Measurements from ENCODE around the gene EGF.
"Not testable (repeated sequence)": the region's sequence is repeated elsewhere in the genome, so short reads cannot be mapped to it uniquely, and the experiment has no call there.

Gene EGF

DNA sequence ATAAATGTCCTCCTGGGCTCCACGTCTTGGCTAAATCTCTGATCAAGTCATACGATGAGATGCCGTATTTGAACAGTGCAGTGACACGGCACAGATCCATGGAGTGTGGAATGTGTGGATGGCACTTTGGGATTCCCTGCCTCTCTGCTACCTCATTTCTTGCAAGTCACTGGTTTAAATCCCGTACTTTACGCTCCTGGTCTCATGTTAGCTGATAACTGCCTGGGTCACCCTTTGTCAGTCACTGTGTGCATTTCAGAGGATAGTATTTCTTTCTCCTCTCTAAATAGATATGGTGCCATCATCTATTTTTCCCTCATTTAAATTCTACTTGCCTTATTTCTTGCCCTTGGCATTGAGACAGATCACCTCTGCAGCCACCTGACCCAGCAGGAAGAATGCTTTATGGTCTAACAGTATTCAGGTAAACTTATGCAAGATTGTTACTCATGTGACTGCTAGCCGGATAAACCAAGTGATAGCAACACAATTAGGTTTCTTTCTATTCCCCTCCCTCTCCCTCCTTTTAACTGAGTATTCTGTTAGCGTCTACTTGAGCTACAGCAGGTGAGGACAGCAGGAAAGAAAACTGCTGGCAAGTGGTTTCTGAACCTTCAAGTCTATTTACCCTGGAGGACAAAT is 2.8 kb downstream of the EGF start:
- DNase-seq, result no peak

DNA sequence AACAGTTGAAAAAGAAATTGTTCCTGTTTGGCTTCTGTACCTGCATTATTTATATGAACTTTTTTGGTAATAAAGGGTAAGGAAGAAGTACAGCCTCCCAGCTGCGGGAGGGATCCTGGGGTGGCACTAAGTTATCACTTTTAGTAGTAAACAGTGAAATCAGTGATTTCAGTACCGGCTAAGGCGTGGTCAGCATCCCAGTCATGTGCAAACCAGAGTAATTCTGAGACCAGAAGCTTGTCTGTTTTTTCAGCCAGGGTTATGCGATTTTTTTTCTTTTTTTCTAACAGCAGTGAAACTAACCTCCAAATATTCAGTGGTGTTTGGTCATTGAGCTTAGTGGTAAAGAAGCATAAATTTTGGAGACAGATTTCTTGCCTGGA is 3.3 kb downstream of the EGF start:
- DNase-seq, result no peak

DNA sequence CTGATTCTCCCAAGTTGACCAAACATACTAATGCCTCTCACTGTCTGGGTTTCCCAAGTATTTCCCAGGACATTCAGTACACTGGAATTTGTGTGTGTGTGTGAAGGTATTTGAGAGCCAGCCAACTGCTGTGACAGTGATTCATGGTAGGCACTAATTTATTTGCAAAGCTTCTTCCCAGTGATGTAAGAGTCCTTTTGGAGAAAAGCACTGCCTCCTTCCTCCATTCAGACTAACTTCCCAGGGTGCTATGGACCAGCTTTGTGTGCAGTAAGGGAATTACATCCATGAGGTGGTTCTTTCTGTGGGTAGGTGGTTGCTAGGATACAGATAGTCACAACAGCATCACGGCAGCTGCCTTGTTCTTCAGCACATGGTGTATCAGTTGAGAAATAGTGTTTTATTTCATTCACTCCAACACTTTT is 8.7 kb downstream of the EGF start:
- DNase-seq, result no peak

DNA sequence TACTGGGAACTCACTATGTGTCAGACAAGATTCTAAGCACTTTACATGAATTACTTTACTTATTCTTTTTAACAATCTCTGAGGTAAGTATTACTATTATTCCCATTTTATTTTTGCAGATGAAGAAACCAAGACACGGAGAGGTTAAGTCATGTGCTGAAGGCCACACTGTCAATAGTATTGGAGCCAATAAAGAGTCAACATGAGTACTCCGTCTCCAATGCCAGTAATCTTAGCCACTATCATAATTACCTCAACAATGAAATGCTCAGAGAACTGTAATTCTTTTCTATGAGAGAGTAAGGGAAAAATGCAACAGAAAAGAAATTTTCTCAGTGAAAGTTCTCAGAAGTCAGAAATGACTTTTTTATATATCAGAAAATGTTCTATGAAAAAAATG is 12.7 kb downstream of the EGF start:
- no peak for DNase-seq

DNA sequence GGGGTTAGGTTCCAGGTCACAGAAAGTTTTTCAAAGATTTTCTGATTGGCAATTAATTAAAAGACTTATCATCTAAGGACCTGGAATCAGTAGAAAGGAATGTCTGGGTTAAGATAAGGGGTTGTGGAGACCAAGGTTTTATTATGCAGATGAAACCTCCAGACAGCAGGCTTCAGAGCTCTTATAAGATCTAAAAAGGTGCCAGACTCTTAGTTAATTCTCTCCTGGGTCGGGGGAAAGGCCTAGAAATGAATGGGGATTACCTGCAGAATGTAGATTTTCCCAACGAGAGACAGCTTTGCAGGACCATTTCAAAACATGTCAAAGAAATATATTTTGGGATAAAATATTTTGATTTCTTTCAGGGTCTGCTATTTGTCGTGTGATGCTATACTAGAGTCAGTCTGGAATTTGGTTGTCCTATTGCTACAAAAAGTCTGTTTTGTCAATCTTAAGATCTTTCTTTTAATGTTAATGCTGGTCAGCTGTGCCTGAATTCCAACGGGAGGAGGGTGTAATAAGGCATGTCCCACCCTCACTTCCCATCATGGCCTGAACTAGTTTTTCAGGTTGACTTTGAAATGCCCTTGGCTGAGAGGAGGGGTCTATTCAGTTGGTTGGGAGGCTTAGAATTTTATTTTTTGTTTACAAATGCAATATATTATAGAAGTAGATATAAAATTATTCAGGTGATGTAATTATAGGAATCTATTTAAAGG is 15.8 kb downstream of the EGF start:
- no peak for DNase-seq

DNA sequence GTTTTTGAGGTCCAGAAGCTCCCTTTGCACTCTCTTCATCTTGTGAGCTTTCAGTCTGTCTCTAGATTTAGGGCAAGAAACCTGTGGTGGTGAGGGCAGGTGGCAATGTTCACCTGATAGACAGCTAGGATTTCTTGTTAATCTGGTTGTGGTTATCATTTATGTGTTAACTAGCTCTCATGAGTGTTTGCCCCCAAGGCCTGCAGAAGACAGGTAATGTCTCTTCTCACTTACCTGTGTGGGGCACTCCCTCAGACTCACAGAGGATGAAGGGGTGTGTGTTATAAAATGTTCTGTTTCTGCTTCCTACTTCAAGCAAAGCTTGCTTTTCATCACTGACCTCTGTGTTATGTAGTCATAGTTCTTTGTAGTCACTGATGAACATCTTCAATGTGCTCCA is 17.8 kb downstream of the EGF start:
- DNase-seq, result no peak

DNA sequence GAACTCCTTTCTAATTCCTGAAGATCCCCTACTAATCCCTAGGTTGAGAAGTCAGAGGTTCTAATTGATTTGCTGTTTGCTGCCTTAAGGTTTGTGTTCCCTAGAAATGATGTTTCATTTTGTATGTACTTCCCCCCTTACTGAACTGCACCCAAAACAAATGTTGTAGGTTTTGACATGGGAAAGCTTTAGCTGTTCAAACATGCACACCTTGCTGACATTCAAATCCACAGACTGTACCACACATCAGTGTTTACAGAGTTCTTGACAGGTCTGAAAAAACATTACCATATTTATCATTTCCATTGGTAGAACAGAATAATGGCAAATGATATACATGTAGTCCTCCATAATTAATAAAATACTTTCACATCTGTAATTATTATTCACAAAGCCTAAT is 18.2 kb downstream of the EGF start:
- DNase-seq, result no peak

DNA sequence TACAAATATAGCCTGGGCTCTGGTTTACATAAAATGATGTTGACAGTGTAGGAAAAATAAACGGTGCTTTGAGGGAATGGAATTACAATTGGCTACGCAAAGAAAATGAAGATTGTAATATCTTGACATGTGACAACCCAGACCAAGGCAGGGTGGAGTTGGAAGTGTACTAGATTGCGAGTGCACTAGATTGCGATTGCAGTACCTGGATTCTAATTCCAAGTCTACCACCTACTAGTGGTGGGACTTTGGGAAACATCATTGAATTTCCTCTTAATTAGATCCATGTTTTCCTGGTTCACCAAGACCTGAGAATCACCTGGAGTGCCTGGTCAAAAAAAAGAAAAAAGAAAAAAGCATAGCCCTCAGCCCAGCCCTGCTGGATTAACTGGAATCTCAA is 18.6 kb downstream of the EGF start:
- DNase-seq, result no peak

DNA sequence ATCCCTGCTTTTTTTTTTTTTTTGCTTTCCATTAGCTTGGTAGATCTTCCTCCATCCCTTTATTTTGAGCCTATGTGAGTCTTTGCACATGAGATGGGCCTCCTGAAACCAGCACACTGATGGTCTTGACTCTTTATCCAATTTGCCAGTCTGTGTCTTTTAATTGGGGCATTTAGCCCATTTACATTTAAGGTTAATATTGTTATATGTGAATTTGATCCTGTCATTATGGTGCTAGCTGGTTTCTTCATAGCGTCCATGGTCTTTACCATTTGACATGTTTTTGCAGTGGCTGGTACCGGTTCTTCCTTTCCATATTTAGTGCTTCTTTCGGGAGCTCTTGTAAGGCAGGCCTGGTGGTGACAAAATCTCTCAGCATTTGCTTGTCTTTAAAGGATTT is 24.7 kb downstream of the EGF start:
- not testable (repeated sequence) for DNase-seq

DNA sequence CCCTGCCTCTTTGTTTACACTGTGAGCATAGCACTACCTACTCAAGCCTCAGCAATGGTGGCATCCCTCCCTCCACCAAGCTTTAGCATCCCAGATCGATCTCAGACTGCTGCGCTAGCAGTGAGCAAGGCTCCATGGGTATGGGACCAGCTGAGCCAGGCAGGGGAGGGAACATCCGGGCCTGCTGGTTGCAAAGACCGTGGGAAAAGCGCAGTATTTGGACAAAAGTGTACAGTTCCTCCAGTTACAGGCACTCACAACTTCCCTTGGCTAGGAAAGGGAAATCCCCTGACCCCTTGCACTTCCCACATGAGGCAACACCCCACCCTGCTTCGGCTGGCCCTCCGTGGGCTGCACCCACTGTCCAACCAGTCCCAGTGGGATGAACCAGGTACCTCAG is 26.5 kb downstream of the EGF start:
- DNase-seq, result no peak

DNA sequence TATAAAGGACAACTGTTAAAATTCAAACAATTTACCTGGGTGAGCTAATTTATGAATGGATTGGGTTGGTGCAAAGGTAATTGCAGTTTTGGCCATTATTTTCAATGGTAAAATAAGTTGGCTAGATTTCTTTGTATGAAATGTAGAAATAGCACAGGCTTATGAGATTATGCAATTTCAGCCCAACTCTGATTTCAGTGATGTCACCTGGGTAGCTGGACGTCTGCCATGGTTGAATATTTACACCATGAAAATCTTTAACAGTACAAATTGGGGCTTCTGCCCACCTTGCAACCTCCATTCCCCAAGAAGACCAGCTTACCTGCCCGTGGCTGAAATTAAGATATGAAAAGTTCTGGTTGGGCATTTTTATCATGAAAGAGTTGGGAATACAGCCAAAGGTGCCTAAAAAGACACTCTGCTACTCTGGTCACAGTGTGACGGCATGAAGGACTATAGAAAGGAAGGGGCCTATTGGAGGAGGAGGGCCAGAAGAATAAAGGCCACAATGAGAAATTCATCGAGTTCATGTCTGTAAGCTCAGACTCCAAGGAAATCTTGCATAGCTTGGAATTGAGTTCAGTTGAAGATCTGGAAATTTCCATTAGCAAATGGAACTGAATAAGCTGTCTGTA is 29.7 kb downstream of the EGF start:
- no peak for DNase-seq

DNA sequence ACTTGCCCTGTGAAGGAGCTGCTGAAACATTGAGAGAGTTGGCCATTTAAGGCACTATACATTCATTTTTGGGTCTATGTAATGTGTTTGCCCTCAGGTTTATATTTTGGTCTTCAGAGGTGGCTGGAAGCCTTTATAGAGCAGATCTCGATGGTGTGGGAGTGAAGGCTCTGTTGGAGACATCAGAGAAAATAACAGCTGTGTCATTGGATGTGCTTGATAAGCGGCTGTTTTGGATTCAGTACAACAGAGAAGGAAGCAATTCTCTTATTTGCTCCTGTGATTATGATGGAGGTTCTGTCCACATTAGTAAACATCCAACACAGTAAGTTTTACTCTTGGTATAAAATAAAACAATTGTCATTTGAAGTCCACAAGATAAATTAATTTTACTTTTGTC is 31.1 kb downstream of the EGF start:
- DNase-seq, result no peak

DNA sequence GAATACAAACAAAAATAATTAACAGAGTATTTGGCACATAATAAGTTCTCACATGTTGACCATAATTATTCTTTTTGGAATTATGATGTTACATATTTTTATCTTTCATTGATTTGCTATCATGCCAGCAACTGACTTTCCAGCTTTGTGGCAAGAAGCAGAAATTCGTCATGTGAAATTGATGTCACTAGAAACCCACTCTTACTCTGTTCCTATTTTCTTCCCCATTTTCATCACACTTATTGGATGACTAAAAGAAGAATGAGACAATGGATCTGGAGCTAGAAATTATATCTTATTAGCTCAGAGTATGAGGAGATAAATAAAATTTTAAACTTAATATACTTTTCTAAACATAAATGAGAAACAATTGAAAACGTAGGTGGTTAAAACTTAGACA is 31.9 kb downstream of the EGF start:
- DNase-seq, result no peak

DNA sequence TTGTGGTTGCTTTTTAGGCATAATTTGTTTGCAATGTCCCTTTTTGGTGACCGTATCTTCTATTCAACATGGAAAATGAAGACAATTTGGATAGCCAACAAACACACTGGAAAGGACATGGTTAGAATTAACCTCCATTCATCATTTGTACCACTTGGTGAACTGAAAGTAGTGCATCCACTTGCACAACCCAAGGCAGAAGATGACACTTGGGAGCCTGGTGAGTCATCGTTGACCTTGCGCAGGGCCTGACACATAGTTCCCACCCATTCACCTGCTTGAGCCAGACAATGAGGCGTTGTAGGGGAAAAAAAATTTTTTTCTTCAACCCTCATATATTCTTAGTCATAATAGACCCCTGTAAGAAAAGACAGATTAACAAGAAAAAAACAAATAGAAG is 32.4 kb downstream of the EGF start:
- DNase-seq, result no peak

DNA sequence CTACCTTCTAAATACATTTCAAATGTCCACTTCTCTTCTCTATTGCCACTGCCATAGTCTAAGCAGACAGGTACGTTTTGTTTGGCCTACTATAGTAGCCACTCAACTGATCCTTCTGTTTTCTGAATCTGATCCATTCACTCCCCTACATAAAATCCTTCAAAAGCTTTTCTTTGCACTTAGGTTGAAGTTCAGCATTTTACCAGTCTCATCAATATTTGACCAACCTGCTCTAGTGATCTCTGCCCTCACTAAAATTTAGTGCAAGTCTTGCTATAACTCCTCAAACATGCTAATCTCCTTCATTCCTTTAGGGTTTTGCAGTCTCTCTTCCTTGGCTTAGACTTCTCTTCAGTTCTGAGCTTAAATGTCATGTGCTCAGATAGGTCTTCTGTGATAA is 33.4 kb downstream of the EGF start:
- no peak for DNase-seq

DNA sequence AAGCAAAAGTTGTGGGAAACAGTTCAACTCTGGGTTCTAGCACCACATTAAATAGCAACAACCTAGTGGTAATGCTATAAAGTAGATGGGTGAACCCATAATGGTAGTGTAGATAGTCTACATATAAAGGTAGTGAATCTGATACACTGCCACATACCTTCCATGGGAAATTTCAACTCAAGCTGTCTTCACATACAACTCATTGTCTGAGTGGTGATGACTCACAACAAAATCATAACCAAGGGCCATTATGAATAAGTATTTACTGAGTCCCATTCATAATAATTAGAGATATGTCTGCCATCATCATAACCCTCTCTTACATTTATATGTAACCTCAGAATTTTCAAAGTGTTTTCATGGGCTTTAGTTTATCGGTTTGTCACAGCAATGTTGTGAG is 34.8 kb downstream of the EGF start:
- DNase-seq, result no peak

DNA sequence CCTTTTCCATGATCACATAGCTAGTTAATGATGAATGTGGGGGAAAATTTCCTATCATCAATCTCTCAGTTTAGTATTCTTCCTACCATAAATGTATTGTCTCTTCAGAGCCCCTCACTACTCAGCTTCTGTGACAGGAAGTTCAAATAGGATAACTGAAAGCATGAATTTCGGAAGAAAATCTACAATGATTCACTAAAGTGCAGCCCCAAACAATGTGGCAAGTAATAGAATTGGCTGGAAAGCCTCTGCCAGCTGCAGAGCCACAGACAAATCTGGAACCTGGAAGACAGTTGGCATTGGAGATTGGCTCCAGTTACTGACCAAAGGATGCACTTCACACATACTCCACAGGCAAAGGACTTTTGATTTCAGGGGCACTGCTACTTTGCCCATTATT is 35.2 kb downstream of the EGF start:
- DNase-seq, result no peak

DNA sequence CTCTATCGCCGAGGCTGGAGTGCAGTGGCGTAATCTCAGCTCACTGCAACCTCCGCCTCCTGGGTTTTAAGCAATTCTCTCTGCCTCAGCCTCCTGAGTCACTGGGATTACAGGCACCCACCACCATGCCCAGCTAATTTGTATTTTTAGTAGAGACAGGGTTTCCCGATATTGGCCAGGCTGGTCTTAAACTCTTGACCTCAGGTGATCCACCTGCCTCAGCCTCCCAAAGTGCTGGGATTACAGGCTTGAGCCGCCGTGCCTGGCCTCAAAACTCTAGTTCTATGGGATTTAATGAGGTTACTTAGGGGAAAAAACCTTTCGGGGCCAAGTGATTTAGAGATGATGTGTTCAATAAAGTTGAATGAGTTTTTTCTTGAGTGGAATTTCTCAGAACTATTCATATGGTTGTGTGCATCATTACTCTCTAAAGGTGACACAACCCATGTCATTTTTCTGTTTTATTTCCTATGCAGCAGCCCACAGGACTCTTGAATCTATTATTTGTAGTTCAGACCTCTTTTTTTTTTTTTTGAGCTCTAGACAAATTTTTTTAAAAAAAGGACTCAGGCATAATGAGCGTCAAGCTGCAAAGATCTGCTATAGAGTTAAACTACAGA is 36.5 kb downstream of the EGF start:
- DNase-seq, result not testable (repeated sequence)

DNA sequence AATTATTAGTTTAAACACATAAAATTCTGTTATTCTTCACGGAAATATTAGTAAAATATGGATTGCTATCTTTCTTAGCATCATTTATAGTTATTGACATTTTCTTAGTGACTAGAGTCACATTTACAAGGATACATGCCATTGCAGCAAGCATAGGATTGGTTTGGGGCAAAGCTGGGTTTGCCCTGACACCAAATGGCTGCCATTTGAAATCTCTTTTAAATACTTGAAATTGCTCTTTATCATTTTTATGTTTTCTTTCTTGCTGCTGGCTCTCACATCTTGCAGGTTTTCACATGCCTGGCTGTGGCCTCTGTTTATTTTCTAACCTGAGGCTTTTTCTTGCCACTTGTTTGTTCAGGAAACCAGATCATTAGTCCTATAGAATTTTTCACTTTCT is 39.9 kb downstream of the EGF start:
- no peak for DNase-seq

DNA sequence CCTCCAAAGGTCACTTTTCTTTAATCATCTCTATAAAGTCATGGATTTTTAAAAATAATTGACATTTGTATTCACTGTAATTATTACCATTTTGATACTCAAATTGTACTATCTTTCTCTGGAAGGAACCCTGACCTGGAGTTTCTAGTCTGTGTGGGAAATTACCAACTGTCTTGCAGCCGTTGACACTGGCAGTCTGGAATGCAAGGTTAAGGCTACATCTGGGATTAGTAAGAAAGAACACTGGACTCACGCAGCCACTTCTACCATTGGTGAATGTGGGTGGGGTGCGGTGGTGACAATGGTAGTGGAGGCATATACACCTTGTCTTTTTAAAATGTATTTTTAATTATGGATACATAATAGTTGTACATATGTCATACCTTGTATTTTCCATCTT is 40.9 kb downstream of the EGF start:
- DNase-seq, result no peak

DNA sequence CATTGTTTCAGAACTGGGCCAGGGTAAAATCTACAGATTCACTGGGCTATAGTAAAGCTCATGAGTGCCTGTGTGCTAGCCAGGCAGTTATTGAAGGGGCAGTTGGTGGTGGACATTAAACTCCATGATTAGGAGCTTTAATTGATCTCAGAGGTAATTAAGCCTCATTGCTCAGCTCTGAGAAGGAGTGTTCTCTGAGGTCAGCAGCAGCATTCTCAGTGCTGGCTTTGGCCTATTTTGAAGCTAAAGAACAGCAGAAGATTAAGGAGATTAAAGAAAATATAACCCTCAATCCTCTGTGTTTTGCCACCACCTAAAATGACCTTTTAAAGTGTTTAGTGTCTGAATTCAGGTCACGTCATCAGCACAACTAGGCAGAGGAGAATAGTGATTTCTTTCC is 42.5 kb downstream of the EGF start:
- DNase-seq, result no peak

DNA sequence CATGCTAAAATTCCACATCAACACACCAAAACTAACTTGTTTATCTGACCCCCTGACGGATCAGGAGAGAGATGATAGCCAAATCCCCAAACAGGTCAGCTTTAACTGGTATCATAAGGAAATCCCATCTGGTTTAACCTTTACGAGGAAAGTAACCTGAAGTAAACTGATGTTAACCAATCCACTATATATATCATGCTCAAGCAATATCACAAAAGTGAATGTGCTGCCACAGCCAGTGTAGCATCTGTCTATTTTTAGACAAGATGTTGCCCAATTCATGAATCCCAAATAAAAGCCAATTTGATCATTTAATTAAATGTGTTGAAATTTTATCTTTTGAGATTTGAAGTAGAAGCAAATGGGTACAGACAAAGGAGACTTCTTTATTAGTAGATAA is 44.5 kb downstream of the EGF start:
- no peak for DNase-seq

DNA sequence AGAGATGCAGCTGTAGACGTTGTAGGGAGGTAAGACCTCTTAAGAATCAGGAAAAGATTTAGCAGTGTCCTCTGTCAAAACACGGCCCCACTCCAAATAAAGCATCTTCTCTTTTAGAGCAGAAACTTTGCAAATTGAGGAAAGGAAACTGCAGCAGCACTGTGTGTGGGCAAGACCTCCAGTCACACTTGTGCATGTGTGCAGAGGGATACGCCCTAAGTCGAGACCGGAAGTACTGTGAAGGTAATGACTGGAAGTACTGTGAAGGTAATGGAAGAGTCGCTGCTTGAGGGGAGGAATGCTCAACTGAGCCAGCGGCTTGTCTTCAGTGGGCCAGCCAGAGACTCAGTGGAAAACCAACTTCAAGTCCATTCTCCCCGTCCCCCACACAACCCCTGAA is 46.5 kb downstream of the EGF start:
- DNase-seq, result no peak

DNA sequence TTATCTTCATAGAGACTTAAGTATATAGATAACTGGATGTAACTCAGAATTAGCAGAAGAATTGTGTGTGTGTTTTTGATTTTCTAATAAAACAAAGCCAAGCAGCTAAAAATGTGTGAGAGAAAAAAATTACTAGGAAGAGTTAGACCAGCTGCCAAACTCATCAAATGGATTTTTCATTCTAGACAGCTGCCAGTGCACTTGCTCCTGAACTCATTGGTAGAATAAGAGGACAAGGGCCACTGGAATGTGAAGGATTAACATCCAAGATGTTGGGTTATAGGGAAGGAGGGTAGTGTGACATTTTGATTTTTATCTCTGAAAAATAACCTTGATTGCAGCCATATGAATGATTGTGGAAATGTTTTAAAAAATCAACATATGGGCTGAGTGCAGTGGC is 49.7 kb downstream of the EGF start:
- DNase-seq, result no peak

Data from NCI-H187 (cell line).